HG03520 (cell line): ENCODE results near the gene SEPSECS.
"Not testable (repeated sequence)": the region's sequence is repeated elsewhere in the genome, so short reads cannot be mapped to it uniquely, and the experiment has no call there.

Experiments used
- ATAC-seq: cut with Tn5 transposase; IDR thresholded peaks from one replicate; pipeline ENCODE4 v1.9.1; 2021; ENCODE audit warnings: mild to moderate bottlenecking, moderate library complexity; ENCODE audit not compliant: unreplicated experiment

Gene SEPSECS

GRCh38 chr4:25088093-25088952 is 71.9 kb downstream of the SEPSECS start:
- no peak for ATAC-seq

- no peak for ATAC-seq
These were observed 74.6 kb downstream of the SEPSECS start for GRCh38 chr4:25085671-25086070.

- ATAC-seq, result not testable (repeated sequence)
These were observed 76.8 kb downstream of the SEPSECS start for GRCh38 chr4:25083441-25083840.

GRCh38 chr4:25081866-25082471 is 78.3 kb downstream of the SEPSECS start:
- no peak for ATAC-seq

- ATAC-seq, result no peak
These were observed 79.7 kb downstream of the SEPSECS start for GRCh38 chr4:25080571-25080970.

- ATAC-seq, result no peak
These were observed 81.7 kb downstream of the SEPSECS start for GRCh38 chr4:25078523-25078922.

GRCh38 chr4:25076625-25077398 is 83.4 kb downstream of the SEPSECS start:
- no peak for ATAC-seq

- no peak for ATAC-seq
These were observed 84.4 kb downstream of the SEPSECS start for GRCh38 chr4:25075851-25076250.

- no peak for ATAC-seq
These were observed 85.1 kb downstream of the SEPSECS start for GRCh38 chr4:25075129-25075528.

GRCh38 chr4:25070545-25070944 is 89.7 kb downstream of the SEPSECS start:
- no peak for ATAC-seq
